CD4-positive, alpha-beta T cell treated with Interleukin-21 for 1 hour (primary cell): ENCODE results near the gene GRK5.

ENCODE experiments used
- DNase-seq: peaks from one replicate; pipeline ENCODE4 v3.0.0-alpha.2; 2020

GRK5 gene

GRCh38 chr10:119348106-119348505, 140.7 kb downstream of the GRK5 start:
- no peak for DNase-seq

- DNase-seq = no peak
Observed at GRCh38 chr10:119348516-119349240, 141.3 kb downstream of the GRK5 start.

- DNase-seq = no peak
Observed at GRCh38 chr10:119349341-119349740, 142.0 kb downstream of the GRK5 start.

GRCh38 chr10:119349937-119350501, 142.6 kb downstream of the GRK5 start:
- no peak for DNase-seq

- no peak for DNase-seq
Observed at GRCh38 chr10:119350502-119351097, 143.2 kb downstream of the GRK5 start.

GRCh38 chr10:119351189-119351588, 143.8 kb downstream of the GRK5 start:
- DNase-seq = no peak

GRCh38 chr10:119352042-119352441, 144.7 kb downstream of the GRK5 start:
- DNase-seq = no peak

- no peak for DNase-seq
Observed at GRCh38 chr10:119352807-119353206, 145.4 kb downstream of the GRK5 start.

- no peak for DNase-seq
Observed at GRCh38 chr10:119353421-119353820, 146.1 kb downstream of the GRK5 start.

- peak; percentile 18 for DNase-seq
Observed at GRCh38 chr10:119355930-119356329, 148.6 kb downstream of the GRK5 start.

- DNase-seq = no peak
Observed at GRCh38 chr10:119357412-119358151, 150.2 kb downstream of the GRK5 start.

GRCh38 chr10:119358152-119358512, 150.8 kb downstream of the GRK5 start:
- no peak for DNase-seq

- no peak for DNase-seq
Observed at GRCh38 chr10:119358567-119358966, 151.2 kb downstream of the GRK5 start.

- no peak for DNase-seq
Observed at GRCh38 chr10:119359025-119359424, 151.7 kb downstream of the GRK5 start.

GRCh38 chr10:119360181-119360921, 153.0 kb downstream of the GRK5 start:
- DNase-seq = no peak

- DNase-seq = no peak
Observed at GRCh38 chr10:119361037-119361436, 153.7 kb downstream of the GRK5 start.

GRCh38 chr10:119362122-119362521, 154.8 kb downstream of the GRK5 start:
- no peak for DNase-seq

- no peak for DNase-seq
Observed at GRCh38 chr10:119364645-119365600, 157.6 kb downstream of the GRK5 start.

- DNase-seq = no peak
Observed at GRCh38 chr10:119365773-119366599, 158.6 kb downstream of the GRK5 start.

GRCh38 chr10:119367841-119368549, 160.6 kb downstream of the GRK5 start:
- DNase-seq = no peak
